Osteocyte (in vitro differentiated cells): Measurements from ENCODE around the gene GPSM1. TPM values are rescaled to one million over a fixed set of nuclear protein-coding genes. Genes with fewer than 3 reads are reported as not detected.

ENCODE experiments used
- DNase-seq: peaks from one replicate; pipeline ENCODE4 v3.0.0; 2021; ENCODE audit warnings: mixed read lengths; ENCODE audit not compliant: unreplicated experiment; ENCODE audit errors: extremely low spot score
- H3K27ac Mint-ChIP-seq: one replicate; pipeline ENCODE4 v1.8.0; 2021; ENCODE audit warnings: mild to moderate bottlenecking, mixed read lengths; ENCODE audit not compliant: unreplicated experiment
- H3K27me3 Mint-ChIP-seq: one replicate; pipeline ENCODE4 v1.8.0; 2021; ENCODE audit warnings: mixed read lengths; ENCODE audit not compliant: unreplicated experiment
- H3K36me3 Mint-ChIP-seq: one replicate; pipeline ENCODE4 v1.8.0; 2021; ENCODE audit warnings: mixed read lengths; ENCODE audit not compliant: unreplicated experiment
- H3K4me1 Mint-ChIP-seq: one replicate; pipeline ENCODE4 v1.8.0; 2021; ENCODE audit warnings: mixed read lengths; ENCODE audit not compliant: unreplicated experiment
- H3K4me3 Mint-ChIP-seq: one replicate; pipeline ENCODE4 v1.8.0; 2021; ENCODE audit warnings: mild to moderate bottlenecking, moderate library complexity, mixed read lengths; ENCODE audit not compliant: unreplicated experiment
- H3K9me3 Mint-ChIP-seq: one replicate; pipeline ENCODE4 v1.8.0; 2021; ENCODE audit warnings: mixed read lengths; ENCODE audit not compliant: unreplicated experiment
- total RNA-seq: library from RNA; stranded (reverse); gene quantifications from 2 replicates; pipeline ENCODE4 v1.2.1, GENCODE V29; 2021
- TF ChIP-seq, protein P1 (sequence below): fragments of 200-600 bp; sonication (generic); IDR thresholded peaks from 2 replicates; pipeline ENCODE4 v1.5.0; 2021; ENCODE audit warnings: antibody characterized with exemption, mild to moderate bottlenecking, moderate library complexity

The GPSM1 gene
- total RNA-seq, 1 donor from 2014 or later, result 37.1 TPM

DNA sequence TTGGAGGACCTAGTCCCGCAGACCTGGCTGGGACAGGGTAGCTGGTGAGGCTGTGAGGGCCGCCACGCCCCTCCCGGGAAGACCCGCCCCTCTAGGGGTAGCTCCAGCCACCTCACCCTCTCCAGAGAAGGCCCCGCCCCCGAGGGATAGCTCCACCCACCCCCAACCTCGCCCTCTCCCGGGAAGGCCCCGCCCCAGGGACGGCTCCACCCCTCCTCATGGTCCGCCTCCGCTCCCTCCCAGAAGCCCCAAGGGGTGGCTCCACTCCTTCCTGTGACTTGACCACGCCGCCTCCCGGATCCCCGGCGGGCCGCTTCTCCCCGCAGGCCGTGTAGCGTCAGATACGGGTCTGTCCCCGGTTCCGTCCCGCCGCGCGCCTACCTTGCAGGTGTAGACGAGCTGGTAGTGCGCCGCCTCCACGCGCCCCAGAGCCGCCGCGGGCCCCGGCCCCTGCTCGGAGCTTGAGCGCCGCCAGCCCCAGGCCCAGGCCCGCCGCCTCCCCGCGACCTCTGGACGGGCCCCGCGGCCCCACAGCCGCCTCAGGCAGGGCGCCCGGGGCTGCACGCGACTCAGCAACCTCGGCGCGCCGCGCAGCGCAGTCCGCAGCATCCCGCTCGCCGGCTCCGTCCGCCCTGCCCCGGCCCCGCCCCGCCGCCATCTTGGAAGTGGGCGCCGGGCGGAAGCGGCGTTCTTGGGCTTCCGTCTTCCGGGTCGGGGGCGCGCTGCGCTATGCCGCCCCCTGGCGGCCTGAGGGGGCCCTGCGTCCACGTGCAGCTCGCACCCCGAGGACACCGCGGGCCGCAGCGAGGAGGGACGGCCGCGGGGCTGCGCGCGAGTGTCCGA lies 36.0 kb downstream of the GPSM1 start, which contains the start of gene DNLZ:
DNLZ (minus strand) TSS at position 639 of the 843 bp plus-strand sequence; CDS start at position 609, 30 bp downstream.
- no peaks in the 10 kb centered on the region for H3K36me3 Mint-ChIP-seq
- peak within 1 kb of the TSS; percentile 79 for H3K27ac Mint-ChIP-seq
- H3K27me3 Mint-ChIP-seq, result no peaks in the 10 kb centered on the region
- peaks cover 2% of the 10 kb centered on the region for H3K4me1 Mint-ChIP-seq
- no peaks in the 10 kb centered on the region for H3K9me3 Mint-ChIP-seq
- TF ChIP-seq, protein P1, sequence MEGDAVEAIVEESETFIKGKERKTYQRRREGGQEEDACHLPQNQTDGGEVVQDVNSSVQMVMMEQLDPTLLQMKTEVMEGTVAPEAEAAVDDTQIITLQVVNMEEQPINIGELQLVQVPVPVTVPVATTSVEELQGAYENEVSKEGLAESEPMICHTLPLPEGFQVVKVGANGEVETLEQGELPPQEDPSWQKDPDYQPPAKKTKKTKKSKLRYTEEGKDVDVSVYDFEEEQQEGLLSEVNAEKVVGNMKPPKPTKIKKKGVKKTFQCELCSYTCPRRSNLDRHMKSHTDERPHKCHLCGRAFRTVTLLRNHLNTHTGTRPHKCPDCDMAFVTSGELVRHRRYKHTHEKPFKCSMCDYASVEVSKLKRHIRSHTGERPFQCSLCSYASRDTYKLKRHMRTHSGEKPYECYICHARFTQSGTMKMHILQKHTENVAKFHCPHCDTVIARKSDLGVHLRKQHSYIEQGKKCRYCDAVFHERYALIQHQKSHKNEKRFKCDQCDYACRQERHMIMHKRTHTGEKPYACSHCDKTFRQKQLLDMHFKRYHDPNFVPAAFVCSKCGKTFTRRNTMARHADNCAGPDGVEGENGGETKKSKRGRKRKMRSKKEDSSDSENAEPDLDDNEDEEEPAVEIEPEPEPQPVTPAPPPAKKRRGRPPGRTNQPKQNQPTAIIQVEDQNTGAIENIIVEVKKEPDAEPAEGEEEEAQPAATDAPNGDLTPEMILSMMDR, result peak; percentile 96
- peak within 1 kb of the TSS; percentile 81 for H3K4me3 Mint-ChIP-seq
- peak; percentile 98 for DNase-seq

DNA sequence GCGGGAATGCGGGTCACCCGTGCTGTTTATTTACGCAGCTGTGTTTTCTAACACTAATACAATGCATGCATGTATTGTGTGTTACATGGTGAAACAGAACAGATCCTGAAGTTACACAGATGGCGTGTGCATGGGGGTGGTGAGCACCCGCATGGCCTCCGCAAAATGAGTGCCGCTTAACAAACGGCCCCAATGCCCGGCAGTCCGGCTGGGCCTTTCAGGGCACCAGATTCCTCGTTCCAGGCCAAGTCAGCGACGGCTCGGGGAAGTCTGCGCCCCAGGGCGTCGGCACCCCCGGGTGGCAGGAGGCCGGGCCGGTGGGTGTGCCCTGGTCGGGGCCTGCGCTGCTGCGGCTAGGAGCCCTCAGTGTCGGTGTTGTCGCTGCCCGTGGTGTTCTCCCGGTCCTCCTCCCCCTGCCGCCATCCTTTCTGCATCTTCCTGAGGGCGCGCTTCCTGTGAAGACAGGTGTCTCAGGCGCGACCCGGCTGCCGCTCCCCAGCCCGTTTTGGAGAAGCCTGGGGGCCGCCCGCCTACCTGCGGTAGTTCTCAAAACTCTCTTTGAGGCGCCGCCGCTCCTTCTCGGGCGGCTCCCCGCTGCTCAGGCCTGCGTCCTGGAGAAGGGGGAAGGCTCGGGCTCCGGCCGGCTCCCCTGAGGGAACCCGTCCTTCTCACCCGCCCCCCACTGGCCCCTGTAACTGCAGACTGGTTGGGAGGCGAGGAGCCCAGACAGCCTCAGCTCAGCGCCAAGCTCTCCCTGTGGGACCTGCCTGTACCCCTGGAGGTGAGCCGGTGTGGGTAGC lies 36.8 kb downstream of the GPSM1 start:
- TF ChIP-seq, protein P1, result no peak
- no peak for DNase-seq
- peaks cover 2% of the 10 kb centered on the region for H3K4me1 Mint-ChIP-seq
- no peak overlapping the region for H3K27ac Mint-ChIP-seq
- H3K27me3 Mint-ChIP-seq, result no peaks in the 10 kb centered on the region
- H3K9me3 Mint-ChIP-seq, result no peaks in the 10 kb centered on the region
- no peak overlapping the region for H3K4me3 Mint-ChIP-seq
- no peaks in the 10 kb centered on the region for H3K36me3 Mint-ChIP-seq

DNA sequence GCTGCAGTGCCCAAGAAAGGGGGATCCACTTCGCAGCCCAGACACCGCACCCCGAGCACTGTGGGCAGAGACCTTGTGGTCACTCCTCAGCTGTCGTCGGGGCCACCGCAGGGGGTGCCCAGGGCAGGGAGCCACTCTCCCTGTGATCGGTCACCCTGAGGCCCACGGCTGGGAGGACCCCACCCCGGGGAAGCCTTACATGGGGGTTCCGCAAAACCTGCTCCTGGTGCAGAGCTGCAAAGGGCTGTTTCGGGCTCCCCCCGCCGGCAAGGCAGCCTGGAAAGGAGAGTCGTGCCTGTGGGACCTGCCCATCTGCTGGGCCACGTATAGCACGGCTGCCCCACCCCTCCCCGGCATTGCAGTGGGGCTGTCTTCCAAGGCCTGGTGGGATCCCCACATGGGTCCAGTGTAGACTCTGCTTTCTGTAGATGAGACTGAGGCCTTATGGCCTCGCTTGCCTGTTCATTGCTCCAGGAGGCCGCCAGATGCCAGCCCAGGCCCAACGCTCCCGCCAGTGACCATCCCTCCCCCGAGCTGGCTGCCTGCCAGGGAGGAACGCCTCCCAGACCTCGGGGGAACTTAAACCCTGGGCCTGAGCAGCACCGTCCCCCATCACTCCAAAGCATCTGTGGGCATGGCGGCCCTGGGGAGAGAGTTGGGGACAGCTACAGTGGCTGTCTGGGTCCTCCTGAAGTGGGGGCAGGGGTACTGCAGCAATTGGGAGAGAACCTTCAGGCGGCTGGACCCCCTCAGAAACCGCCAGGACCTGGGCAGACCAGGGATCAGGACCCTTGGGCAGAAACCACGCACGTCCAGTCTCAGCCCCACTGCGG lies 37.8 kb downstream of the GPSM1 start:
- Mint-ChIP-seq H3K4me1 (peaks cover 2% of the 10 kb centered on the region), H3K4me3 (no peak overlapping the region), H3K36me3 (no peaks in the 10 kb centered on the region), H3K9me3 (no peaks in the 10 kb centered on the region), H3K27me3 (no peaks in the 10 kb centered on the region), H3K27ac (no peak overlapping the region)
- TF ChIP-seq, protein P1, result no peak
- no peak for DNase-seq

DNA sequence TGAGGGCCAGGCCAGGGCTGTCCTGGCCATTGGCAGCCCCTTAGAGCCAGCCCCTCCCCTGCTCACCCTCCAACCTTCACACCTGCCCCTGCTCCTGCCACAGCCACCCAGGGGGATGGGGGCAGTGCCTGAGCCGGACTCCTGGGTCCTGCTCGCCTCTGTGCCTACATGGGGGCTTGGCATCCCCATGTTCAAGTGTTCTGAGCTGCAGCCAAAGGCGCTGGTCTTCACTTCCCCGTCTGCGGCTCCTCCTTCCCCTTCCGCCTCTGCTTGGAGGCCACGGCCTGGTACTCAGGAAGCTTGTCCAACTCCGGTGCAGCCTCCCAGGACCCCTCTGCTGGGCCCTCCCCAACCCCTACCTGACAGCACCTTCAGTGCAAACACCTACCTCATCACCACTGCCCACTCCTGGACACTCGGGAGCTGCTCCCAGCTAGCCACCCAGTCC lies 38.5 kb downstream of the GPSM1 start:
- H3K9me3 Mint-ChIP-seq, result no peaks in the 10 kb centered on the region
- H3K4me1 Mint-ChIP-seq, result peaks cover 2% of the 10 kb centered on the region
- no peaks in the 10 kb centered on the region for H3K27me3 Mint-ChIP-seq
- H3K36me3 Mint-ChIP-seq, result no peaks in the 10 kb centered on the region
- no peak for DNase-seq
- H3K27ac Mint-ChIP-seq, result no peak overlapping the region
- H3K4me3 Mint-ChIP-seq, result no peak overlapping the region
- TF ChIP-seq, protein P1, result no peak
